GM19372 (cell line): ENCODE results near the gene DRD2.

Experiments
- ATAC-seq: cut with Tn5 transposase; IDR thresholded peaks from one replicate; pipeline ENCODE4 v1.9.1; 2021; ENCODE audit warnings: mild to moderate bottlenecking, low read depth, moderate library complexity; ENCODE audit not compliant: unreplicated experiment

DRD2 gene

GRCh38 chr11:113405724-113406478 lies 69.3 kb downstream of the DRD2 start:
- ATAC-seq: no peak

- ATAC-seq: no peak
Observed at GRCh38 chr11:113404859-113405430, 70.3 kb downstream of the DRD2 start.

- no peak for ATAC-seq
Observed at GRCh38 chr11:113401718-113402117, 73.5 kb downstream of the DRD2 start.

GRCh38 chr11:113400631-113401230 lies 74.5 kb downstream of the DRD2 start:
- no peak for ATAC-seq

- ATAC-seq: no peak
Observed at GRCh38 chr11:113398669-113399430, 76.3 kb downstream of the DRD2 start.

GRCh38 chr11:113397821-113398220 lies 77.4 kb downstream of the DRD2 start:
- ATAC-seq: no peak

GRCh38 chr11:113397212-113397611 lies 78.0 kb downstream of the DRD2 start:
- ATAC-seq: no peak

- no peak for ATAC-seq
Observed at GRCh38 chr11:113396690-113397089, 78.5 kb downstream of the DRD2 start.

- ATAC-seq: no peak
Observed at GRCh38 chr11:113395782-113396336, 79.3 kb downstream of the DRD2 start.

- ATAC-seq: no peak
Observed at GRCh38 chr11:113394919-113395318, 80.3 kb downstream of the DRD2 start.

GRCh38 chr11:113393501-113393985 lies 81.7 kb downstream of the DRD2 start:
- ATAC-seq: no peak

GRCh38 chr11:113392236-113392921 lies 82.8 kb downstream of the DRD2 start:
- no peak for ATAC-seq

GRCh38 chr11:113389272-113389671 lies 85.9 kb downstream of the DRD2 start:
- ATAC-seq: no peak

- no peak for ATAC-seq
Observed at GRCh38 chr11:113387605-113388211, 87.5 kb downstream of the DRD2 start, which contains the start of gene ANKK1. ANKK1 (plus strand) TSS chr11:113387779; CDS start chr11:113387885, 106 bp downstream.

GRCh38 chr11:113386866-113387265 lies 88.3 kb downstream of the DRD2 start:
- no peak for ATAC-seq

GRCh38 chr11:113385749-113386148 lies 89.4 kb downstream of the DRD2 start:
- ATAC-seq: no peak

- no peak for ATAC-seq
Observed at GRCh38 chr11:113384551-113384950, 90.6 kb downstream of the DRD2 start.

GRCh38 chr11:113382121-113382520 lies 93.1 kb downstream of the DRD2 start:
- no peak for ATAC-seq

GRCh38 chr11:113378692-113379091 lies 96.5 kb downstream of the DRD2 start:
- no peak for ATAC-seq
